T-cell (primary cell): ENCODE data around the gene CEACAM18. TPM values are rescaled to one million over a fixed set of nuclear protein-coding genes. Genes with fewer than 3 reads are reported as not detected.
"Not testable (repeated sequence)": the region's sequence is repeated elsewhere in the genome, so short reads cannot be mapped to it uniquely, and the experiment has no call there.

Experiments used
- ATAC-seq, 4 experiments: fragments of 200-7000 bp in 3 of 4; fragments of 150-1000 bp in 1 of 4; cut with Tn5 transposase; replicated peaks in 1 of 4; 1 replicate in 3 of 4; 2 replicates in 1 of 4; pipeline ENCODE4 v1.10.0; 2021; ENCODE audit warnings: moderate library complexity in 3 of 4, mild to moderate bottlenecking in 2 of 4, moderate number of reproducible peaks in 1 of 4
- CTCF ChIA-PET, 2 donors: fragments of 300-600 bp; sonication (Branson Sonifier 250); formaldehyde crosslinking; loops; one replicate each; lab custom pipeline; 2022; ENCODE audit warnings: antibody characterized with exemption in 2 of 2; lab: Charles Lee
- POLR2A ChIA-PET, 2 donors: fragments of 300-600 bp; sonication (Branson Sonifier 250); formaldehyde crosslinking; loops; one replicate each; lab custom pipeline; 2022; ENCODE audit warnings: antibody characterized with exemption in 2 of 2; lab: Charles Lee
- DNase-seq, 35 experiments: peaks; one replicate each; pipeline versions ENCODE4 v3.0.0 to v3.0.0-alpha.2; 2013 to 2023
- H3K27ac ChIP-seq: one replicate; pipeline ENCODE4 v1.5.1; 2013; ENCODE audit warnings: low read length
- H3K27me3 ChIP-seq, 2 experiments: replicated peaks in 1 of 2; 1 replicate in 1 of 2; 2 replicates in 1 of 2; pipeline versions ENCODE4 v1.6.1 to v1.7.0; 2013; ENCODE audit warnings: low read length in 1 of 2, mixed read lengths in 1 of 2; ENCODE audit not compliant: control insufficient read depth in 2 of 2, insufficient read depth in 2 of 2; ENCODE audit errors: extremely low read depth in 1 of 2
- H3K36me3 ChIP-seq, 2 donors: 1 replicate in 1 of 2; 2 replicates in 1 of 2; pipeline versions ENCODE4 v1.6.1 to v1.7.0; 2013; ENCODE audit warnings: low read length in 1 of 2; ENCODE audit not compliant: control insufficient read depth in 2 of 2, insufficient read depth in 1 of 2; ENCODE audit errors: extremely low read depth in 1 of 2
- H3K4me1 ChIP-seq, 2 experiments: 1 replicate in 1 of 2; 2 replicates in 1 of 2; pipeline versions ENCODE4 v1.6.1 to v1.7.0; 2013; ENCODE audit warnings: low read length in 2 of 2, mixed read lengths in 1 of 2; ENCODE audit not compliant: insufficient read depth in 2 of 2, control insufficient read depth in 1 of 2; ENCODE audit errors: extremely low read depth in 1 of 2
- H3K4me3 ChIP-seq, 2 donors: 1 replicate in 1 of 2; 2 replicates in 1 of 2; pipeline versions ENCODE4 v1.5.1 to v1.7.0; 2013; ENCODE audit warnings: mild to moderate bottlenecking in 2 of 2, low read length in 1 of 2, moderate library complexity in 1 of 2; ENCODE audit not compliant: control insufficient read depth in 1 of 2; ENCODE audit errors: extremely low read depth in 1 of 2
- H3K9me3 ChIP-seq: 2 replicates; pipeline ENCODE4 v1.7.0; 2013
- H3K27ac Mint-ChIP-seq, 2 donors: one replicate each; pipeline ENCODE4 v1.8.0; 2020 to 2021; ENCODE audit warnings: mild to moderate bottlenecking in 2 of 2, mixed read lengths in 2 of 2
- H3K27me3 Mint-ChIP-seq, 2 donors: one replicate each; pipeline ENCODE4 v1.8.0; 2021 to 2022; ENCODE audit warnings: mixed read lengths in 2 of 2
- H3K36me3 Mint-ChIP-seq: one replicate; pipeline ENCODE4 v1.8.0; 2021; ENCODE audit warnings: mixed read lengths
- H3K4me1 Mint-ChIP-seq, 3 donors: one replicate each; pipeline ENCODE4 v1.8.0; 2020 to 2022; ENCODE audit warnings: mixed read lengths in 3 of 3, mild to moderate bottlenecking in 1 of 3
- H3K4me3 Mint-ChIP-seq, 3 donors: one replicate each; pipeline ENCODE4 v1.8.0; 2020 to 2022; ENCODE audit warnings: mild to moderate bottlenecking in 3 of 3, mixed read lengths in 3 of 3, moderate library complexity in 3 of 3
- H3K9me3 Mint-ChIP-seq, 3 donors: one replicate each; pipeline ENCODE4 v1.8.0; 2020 to 2022; ENCODE audit warnings: mixed read lengths in 3 of 3
- WGBS: methylation state at CpG from one replicate; pipeline ENCODE4 v1.1.5; 2013; ENCODE audit warnings: missing lambda C conversion rate; ENCODE audit not compliant: insufficient coverage; 5-methylcytosine and 5-hydroxymethylcytosine counted together
- total RNA-seq, 35 experiments: library from RNA in 6 of 35; stranded (reverse) in 6 of 35; fragments of 120-200 nt in 1 of 35; gene quantifications; one replicate each; pipeline versions ENCODE4 v1.2.1 to v1.2.4 and lab custom pipeline; 2013 to 2026

CEACAM18 gene
- total RNA-seq, 5 donors from 2014 or later (not counting 1 experiment from before 2014, with no cell fraction given) = not detected

GRCh38 chr19:51458899-51459505 is 19.3 kb upstream of the CEACAM18 start:
- Mint-ChIP-seq H3K4me3 (no peak overlapping the region), H3K4me1 (peaks cover 1 to 9% (median 8%) of the 10 kb centered on the region in 3 donors), H3K27me3 (peaks cover 22 to 61% of the 10 kb centered on the region in 2 donors), H3K36me3 (no peaks in the 10 kb centered on the region), H3K9me3 (no peaks in the 10 kb centered on the region), H3K27ac (no peak overlapping the region)
- ChIA-PET POLR2A (no interaction called here), CTCF (interaction anchor here in 1 of 2 donors (0.6 kb wide), 1 partner anchor 99 kb away, joined by 4 read pairs; no protein-coding TSS in a partner anchor)
- Histone ChIP-seq H3K4me1 (peaks cover 0 to 7% of the 10 kb centered on the region in 2 experiments), H3K4me3 (no peak overlapping the region), H3K27ac (no peak overlapping the region), H3K9me3 (no peaks in the 10 kb centered on the region), H3K27me3 (peaks cover 0 to 71% of the 10 kb centered on the region in 2 experiments), H3K36me3 (no peaks in the 10 kb centered on the region)
- ATAC-seq (no peak), DNase-seq (no peak)
- WGBS = 89% methylated on average over 9 of the region's 14 CpGs

DNA sequence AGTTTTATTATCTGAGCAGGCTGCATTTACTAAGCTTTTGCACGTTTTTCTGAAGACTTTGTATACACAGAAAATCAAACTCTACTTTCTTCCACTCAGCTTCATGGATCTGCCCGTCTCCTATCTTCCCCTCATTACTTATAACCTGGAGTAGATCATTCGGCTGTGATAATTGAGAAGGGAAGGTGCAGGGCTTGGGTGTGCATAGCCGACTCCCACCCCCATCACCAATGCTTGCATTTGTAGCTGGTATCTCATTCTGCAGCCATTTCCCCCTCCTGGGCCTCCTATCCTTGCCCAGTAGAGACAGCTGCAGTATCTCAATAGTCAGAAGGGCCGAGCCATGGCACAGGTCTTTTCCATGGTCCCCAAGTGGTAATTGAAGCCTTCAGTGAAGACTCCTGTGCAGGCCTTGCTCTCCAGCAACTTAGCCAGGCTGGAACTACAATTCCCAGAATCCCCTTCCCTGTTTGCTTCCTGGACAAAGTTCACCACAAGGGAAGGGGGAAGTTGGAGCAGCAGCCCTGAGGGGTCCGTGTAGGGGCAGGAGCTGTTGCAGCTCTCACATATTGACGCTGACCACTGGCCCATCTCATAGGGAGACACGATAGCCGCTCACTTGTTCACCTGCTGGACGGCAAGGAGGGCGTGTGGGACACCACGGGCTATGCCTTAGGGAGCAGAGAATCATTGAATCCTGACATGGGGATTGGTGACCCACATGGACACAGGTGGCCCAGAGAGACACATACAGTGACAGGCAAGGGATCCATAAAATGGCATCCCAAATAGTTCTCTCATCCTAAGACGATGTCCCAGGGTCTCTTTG is 18.0 kb upstream of the CEACAM18 start:
- H3K9me3 Mint-ChIP-seq = no peaks in the 10 kb centered on the region
- no peak overlapping the region for H3K4me3 Mint-ChIP-seq
- DNase-seq = no peak
- Histone ChIP-seq H3K27ac (no peak overlapping the region), H3K4me1 (peaks cover 0 to 7% of the 10 kb centered on the region in 2 experiments), H3K4me3 (no peak overlapping the region), H3K27me3 (peaks cover 0 to 64% of the 10 kb centered on the region in 2 experiments), H3K9me3 (no peaks in the 10 kb centered on the region), H3K36me3 (no peaks in the 10 kb centered on the region)
- no peaks in the 10 kb centered on the region for H3K36me3 Mint-ChIP-seq
- ChIA-PET CTCF (no interaction called here), POLR2A (no interaction called here)
- peaks cover 27 to 69% of the 10 kb centered on the region in 2 donors for H3K27me3 Mint-ChIP-seq
- 68% methylated on average over 8 of the region's 13 CpGs for WGBS
- H3K4me1 Mint-ChIP-seq = peaks cover 5 to 10% (median 9%) of the 10 kb centered on the region in 3 donors
- H3K27ac Mint-ChIP-seq = no peak overlapping the region
- no peak for ATAC-seq

DNA sequence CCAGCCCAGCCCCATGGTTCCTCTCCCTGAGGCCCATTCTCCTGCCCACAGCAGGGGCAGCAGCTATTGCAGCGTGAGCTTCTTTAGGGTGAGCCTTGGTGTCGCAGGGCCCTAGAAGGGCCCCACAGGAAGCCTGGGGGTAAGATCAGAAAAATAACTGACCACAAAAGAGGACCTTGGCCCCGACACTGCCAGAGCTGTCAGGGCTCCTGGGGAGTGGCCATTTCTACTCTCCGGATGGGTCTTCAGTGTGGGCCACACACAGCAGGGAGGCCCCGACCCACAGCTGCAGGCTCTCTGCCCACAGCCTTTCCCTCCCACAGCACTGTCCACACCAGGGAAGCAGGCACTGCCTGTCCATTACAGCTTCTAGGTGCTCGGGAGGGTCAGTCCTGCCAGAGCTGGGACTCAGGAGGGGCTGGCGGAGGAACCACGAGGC is 16.6 kb upstream of the CEACAM18 start:
- Histone ChIP-seq H3K27me3 (peaks cover 0 to 63% of the 10 kb centered on the region in 2 experiments), H3K27ac (no peak overlapping the region), H3K36me3 (no peaks in the 10 kb centered on the region), H3K4me1 (peaks cover 0 to 7% of the 10 kb centered on the region in 2 experiments), H3K4me3 (no peak overlapping the region), H3K9me3 (no peaks in the 10 kb centered on the region)
- CTCF ChIA-PET = no interaction called here
- ATAC-seq = no peak
- Mint-ChIP-seq H3K4me1 (peaks cover 5 to 10% (median 9%) of the 10 kb centered on the region in 3 donors), H3K9me3 (no peaks in the 10 kb centered on the region), H3K4me3 (no peak overlapping the region), H3K27me3 (peaks cover 26 to 66% of the 10 kb centered on the region in 2 donors), H3K27ac (no peak overlapping the region), H3K36me3 (no peaks in the 10 kb centered on the region)
- 41% methylated on average over 4 of the region's 8 CpGs for WGBS
- POLR2A ChIA-PET = no interaction called here
- peak in 2 of 35 experiments; percentile 9 to 12 for DNase-seq

DNA sequence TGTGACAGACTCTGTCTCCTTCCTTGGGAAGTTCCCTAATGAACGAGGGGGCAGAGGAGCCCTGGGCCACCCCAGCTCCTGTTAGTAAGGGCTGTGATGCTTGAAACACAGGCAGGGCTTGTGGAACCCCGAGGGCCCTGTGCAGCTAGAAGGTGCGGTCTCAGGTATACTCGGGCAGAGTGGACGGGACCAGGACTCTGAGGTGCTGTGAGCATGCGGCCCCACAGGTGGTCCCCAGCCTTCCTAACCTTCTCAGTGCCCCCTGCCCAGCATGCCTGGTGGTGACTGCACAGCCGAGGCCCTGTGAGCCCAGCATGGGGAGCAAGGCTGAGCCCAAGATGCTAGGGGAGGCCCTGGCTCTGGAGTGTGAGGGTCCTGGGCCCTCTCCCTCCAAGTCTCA is 16.1 kb upstream of the CEACAM18 start:
- Histone ChIP-seq H3K9me3 (no peaks in the 10 kb centered on the region), H3K27me3 (peaks cover 0 to 58% of the 10 kb centered on the region in 2 experiments), H3K36me3 (no peaks in the 10 kb centered on the region), H3K4me1 (peaks cover 0 to 7% of the 10 kb centered on the region in 2 experiments), H3K27ac (no peak overlapping the region), H3K4me3 (no peak overlapping the region)
- ChIA-PET CTCF (interaction anchor here in 1 of 2 donors (0.5 kb wide), 1 partner anchor 11 kb away, joined by 3 read pairs; no protein-coding TSS in a partner anchor), POLR2A (no interaction called here)
- DNase-seq = no peak
- 84% methylated on average over 6 of the region's 7 CpGs for WGBS
- Mint-ChIP-seq H3K27me3 (peaks cover 28 to 66% of the 10 kb centered on the region in 2 donors), H3K9me3 (no peaks in the 10 kb centered on the region), H3K4me1 (peaks cover 5 to 10% (median 9%) of the 10 kb centered on the region in 3 donors), H3K36me3 (no peaks in the 10 kb centered on the region), H3K4me3 (no peak overlapping the region), H3K27ac (no peak overlapping the region)
- no peak for ATAC-seq

GRCh38 chr19:51462681-51463080 is 15.7 kb upstream of the CEACAM18 start:
- no peak overlapping the region for H3K27ac ChIP-seq
- ChIA-PET CTCF (interaction anchor here in 1 of 2 donors (0.5 to 0.9 kb wide), 2 partner anchors 10 to 11 kb away, joined by 3 read pairs; no protein-coding TSS in a partner anchor), POLR2A (no interaction called here)
- H3K36me3 Mint-ChIP-seq = no peaks in the 10 kb centered on the region
- H3K4me3 Mint-ChIP-seq = no peak overlapping the region
- peaks cover 0 to 54% of the 10 kb centered on the region in 2 experiments for H3K27me3 ChIP-seq
- no peak overlapping the region for H3K27ac Mint-ChIP-seq
- peaks cover 0 to 7% of the 10 kb centered on the region in 2 experiments for H3K4me1 ChIP-seq
- no peak overlapping the region for H3K4me3 ChIP-seq
- DNase-seq (no peak), ATAC-seq (no peak)
- 87% methylated on average over 7 of the region's 10 CpGs for WGBS
- H3K9me3 Mint-ChIP-seq = no peaks in the 10 kb centered on the region
- no peaks in the 10 kb centered on the region for H3K36me3 ChIP-seq
- H3K4me1 Mint-ChIP-seq = peaks cover 6 to 12% (median 11%) of the 10 kb centered on the region in 3 donors
- H3K9me3 ChIP-seq = no peaks in the 10 kb centered on the region
- peaks cover 28 to 66% of the 10 kb centered on the region in 2 donors for H3K27me3 Mint-ChIP-seq

- H3K4me1 ChIP-seq, H3K9me3 ChIP-seq, ATAC-seq, CTCF ChIA-PET, DNase-seq, POLR2A ChIA-PET, H3K27ac ChIP-seq, H3K4me3 Mint-ChIP-seq, H3K27ac Mint-ChIP-seq, H3K9me3 Mint-ChIP-seq, H3K36me3 ChIP-seq, H3K4me3 ChIP-seq, H3K36me3 Mint-ChIP-seq: not testable (repeated sequence)
- Mint-ChIP-seq H3K4me1 (peaks cover 10 to 18% (median 18%) of the 10 kb centered on the region in 3 donors), H3K27me3 (peaks cover 28 to 56% of the 10 kb centered on the region in 2 donors)
- H3K27me3 ChIP-seq = peaks cover 0 to 47% of the 10 kb centered on the region in 2 experiments
- WGBS = 20% methylated on average over 3 of the region's 33 CpGs
Observed at GRCh38 chr19:51463976-51464581, 14.3 kb upstream of the CEACAM18 start.
